DOHH2 (cell line): ENCODE data around the gene RNF224.

ENCODE experiments used
- H3F3A ChIP-seq: fragments of 200-600 bp; sonication (generic), shearing (Covaris generic); 2 replicates; pipeline ENCODE4 v1.6.0; 2016; ENCODE audit warnings: antibody characterized with exemption, mild to moderate bottlenecking; ENCODE audit not compliant: control insufficient read depth, insufficient read depth
- H3K27ac ChIP-seq: fragments of 200-600 bp; sonication (generic); 2 replicates; pipeline ENCODE4 v1.5.1; 2014; ENCODE audit warnings: low read depth, mild to moderate bottlenecking, low read length, moderate library complexity
- H3K27me3 ChIP-seq: fragments of 200-600 bp; sonication (generic); 2 replicates; pipeline ENCODE4 v1.6.1; 2014; ENCODE audit warnings: mild to moderate bottlenecking, low read length, mixed read lengths; ENCODE audit not compliant: control insufficient read depth
- H3K36me3 ChIP-seq: fragments of 200-600 bp; sonication (generic); 2 replicates; pipeline ENCODE4 v1.6.1; 2014; ENCODE audit warnings: mild to moderate bottlenecking, low read length, moderate library complexity, mixed read lengths; ENCODE audit not compliant: control insufficient read depth
- H3K4me1 ChIP-seq: fragments of 200-600 bp; sonication (generic); 2 replicates; pipeline ENCODE4 v1.6.1; 2014; ENCODE audit warnings: mild to moderate bottlenecking, low read length, mixed read lengths; ENCODE audit not compliant: control insufficient read depth
- H3K4me2 ChIP-seq: fragments of 200-600 bp; sonication (generic); 2 replicates; pipeline ENCODE4 v1.6.0; 2014; ENCODE audit warnings: mild to moderate bottlenecking, low read length, moderate library complexity
- H3K4me3 ChIP-seq: fragments of 200-600 bp; sonication (generic); 2 replicates; pipeline ENCODE4 v1.5.1; 2014; ENCODE audit warnings: mild to moderate bottlenecking, low read length, mixed read lengths
- H3K79me2 ChIP-seq: fragments of 200-600 bp; sonication (generic); 2 replicates; pipeline ENCODE4 v1.6.1; 2014; ENCODE audit warnings: mild to moderate bottlenecking, low read length, mixed read lengths; ENCODE audit not compliant: control insufficient read depth
- H3K9me2 ChIP-seq: fragments of 200-600 bp; sonication (generic); replicated peaks from 2 replicates; pipeline ENCODE4 v1.6.1; 2014; ENCODE audit warnings: mild to moderate bottlenecking, low read length, mixed read lengths; ENCODE audit not compliant: control insufficient read depth
- H3K9me3 ChIP-seq: fragments of 200-600 bp; sonication (generic); 2 replicates; pipeline ENCODE4 v1.6.1; 2014; ENCODE audit warnings: antibody characterized with exemption, low read length, mixed read lengths; ENCODE audit not compliant: control insufficient read depth, insufficient read depth
- H4K20me1 ChIP-seq: fragments of 200-600 bp; sonication (generic); 2 replicates; pipeline ENCODE4 v1.6.0; 2014; ENCODE audit warnings: low read depth, mild to moderate bottlenecking, antibody characterized with exemption, low read length, moderate library complexity; ENCODE audit not compliant: control insufficient read depth, insufficient read depth
- EZH2phosphoT487 ChIP-seq: fragments of 200-600 bp; sonication (generic); IDR thresholded peaks from 2 replicates; pipeline ENCODE4 v1.6.1; 2017; ENCODE audit warnings: borderline replicate concordance, mild to moderate bottlenecking, antibody characterized with exemption, low read length, moderate library complexity, mixed read lengths
- TF ChIP-seq, protein P1 (sequence below): fragments of 200-600 bp; sonication (generic); IDR thresholded peaks from one replicate; pipeline ENCODE4 v1.5.1; 2014; ENCODE audit warnings: antibody characterized with exemption, mild to moderate bottlenecking, low read depth, low read length; ENCODE audit not compliant: poor library complexity, severe bottlenecking

RNF224 gene

DNA sequence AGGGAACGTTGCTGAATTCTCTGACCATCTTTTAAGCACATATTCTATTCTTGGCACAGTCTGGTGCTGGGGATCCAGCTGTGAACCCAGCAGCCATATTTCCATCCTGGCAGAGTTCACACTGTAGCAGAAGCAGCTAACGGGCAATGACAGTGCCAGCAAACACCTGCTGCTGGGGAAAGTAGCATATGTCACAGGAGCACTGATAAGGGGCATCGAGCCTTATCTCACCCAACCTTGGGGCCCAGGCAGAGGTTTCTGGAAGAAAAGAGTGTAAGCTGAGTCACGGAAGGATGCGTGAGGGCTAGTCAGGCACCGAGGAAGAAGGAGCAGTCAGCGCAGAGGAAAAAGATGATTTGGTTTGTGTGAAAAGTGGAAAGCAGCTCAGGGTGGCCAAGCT, 20.7 kb upstream of the RNF224 start:
- TF ChIP-seq EZH2phosphoT487, result no peak
- TF ChIP-seq, protein P1, sequence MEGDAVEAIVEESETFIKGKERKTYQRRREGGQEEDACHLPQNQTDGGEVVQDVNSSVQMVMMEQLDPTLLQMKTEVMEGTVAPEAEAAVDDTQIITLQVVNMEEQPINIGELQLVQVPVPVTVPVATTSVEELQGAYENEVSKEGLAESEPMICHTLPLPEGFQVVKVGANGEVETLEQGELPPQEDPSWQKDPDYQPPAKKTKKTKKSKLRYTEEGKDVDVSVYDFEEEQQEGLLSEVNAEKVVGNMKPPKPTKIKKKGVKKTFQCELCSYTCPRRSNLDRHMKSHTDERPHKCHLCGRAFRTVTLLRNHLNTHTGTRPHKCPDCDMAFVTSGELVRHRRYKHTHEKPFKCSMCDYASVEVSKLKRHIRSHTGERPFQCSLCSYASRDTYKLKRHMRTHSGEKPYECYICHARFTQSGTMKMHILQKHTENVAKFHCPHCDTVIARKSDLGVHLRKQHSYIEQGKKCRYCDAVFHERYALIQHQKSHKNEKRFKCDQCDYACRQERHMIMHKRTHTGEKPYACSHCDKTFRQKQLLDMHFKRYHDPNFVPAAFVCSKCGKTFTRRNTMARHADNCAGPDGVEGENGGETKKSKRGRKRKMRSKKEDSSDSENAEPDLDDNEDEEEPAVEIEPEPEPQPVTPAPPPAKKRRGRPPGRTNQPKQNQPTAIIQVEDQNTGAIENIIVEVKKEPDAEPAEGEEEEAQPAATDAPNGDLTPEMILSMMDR, result no peak
- Histone ChIP-seq H3K79me2 (peaks cover 69% of the 10 kb centered on the region), H3K4me1 (peaks cover 46% of the 10 kb centered on the region), H3K27me3 (no peaks in the 10 kb centered on the region), H3K4me3 (peak overlapping the region; percentile 99), H3K9me3 (no peaks in the 10 kb centered on the region), H3K9me2 (no peaks in the 10 kb centered on the region), H3F3A (peaks cover 6% of the 10 kb centered on the region), H3K36me3 (peaks cover 40% of the 10 kb centered on the region), H3K4me2 (peak overlapping the region; percentile 92), H4K20me1 (peaks cover 5% of the 10 kb centered on the region; the same call in 1 of the 2 replicates), H3K27ac (no peak overlapping the region)

DNA sequence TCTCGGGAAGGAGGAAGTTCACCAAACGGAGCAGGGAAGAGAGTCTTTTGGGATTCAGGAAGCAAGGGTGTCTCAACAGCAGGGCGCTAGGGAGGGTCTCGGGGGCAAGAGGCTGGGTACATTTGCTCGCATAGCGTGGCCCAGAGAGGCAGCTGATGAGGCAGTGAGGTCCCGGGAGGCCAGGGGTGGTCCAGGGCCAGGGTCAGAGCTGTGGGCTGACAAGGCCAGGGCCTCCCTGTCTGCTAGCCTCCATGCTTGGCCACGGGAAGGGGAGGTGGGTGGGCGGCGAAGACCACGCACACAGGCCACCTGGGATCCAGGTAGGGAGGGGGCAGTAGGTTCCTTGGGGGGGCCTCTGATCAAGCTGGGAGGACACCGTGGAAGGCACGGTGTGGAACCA, 15.8 kb upstream of the RNF224 start:
- Histone ChIP-seq H3K36me3 (peaks cover 48% of the 10 kb centered on the region), H4K20me1 (no peaks in the 10 kb centered on the region), H3F3A (no peaks in the 10 kb centered on the region)

DNA sequence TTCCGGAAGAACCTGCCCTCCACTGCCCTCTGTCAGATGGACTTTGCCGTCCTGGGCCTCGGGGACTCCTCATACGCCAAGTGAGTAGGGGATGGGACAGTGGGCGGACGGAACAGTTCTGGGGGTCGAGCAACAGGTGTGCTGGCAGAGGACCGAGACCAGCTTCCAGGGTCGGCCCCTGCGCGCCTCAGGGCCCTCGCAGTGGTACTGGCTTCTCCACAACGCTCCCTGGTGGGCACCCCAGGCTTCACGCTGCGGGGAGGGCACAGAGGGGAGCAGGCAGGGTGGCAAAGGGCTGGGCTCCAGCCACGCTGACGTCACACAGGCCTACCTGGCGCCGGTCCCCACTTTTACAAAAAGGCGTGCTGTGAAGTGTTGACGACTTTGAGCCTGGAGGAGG, 14.8 kb upstream of the RNF224 start:
- Histone ChIP-seq H3K27me3 (no peaks in the 10 kb centered on the region), H3K4me3 (no peak overlapping the region), H3K27ac (no peak overlapping the region), H3K4me1 (no peaks in the 10 kb centered on the region), H3K36me3 (peaks cover 43% of the 10 kb centered on the region), H4K20me1 (no peaks in the 10 kb centered on the region), H3F3A (no peaks in the 10 kb centered on the region), H3K79me2 (peaks cover 9% of the 10 kb centered on the region), H3K9me3 (no peaks in the 10 kb centered on the region), H3K4me2 (no peak overlapping the region), H3K9me2 (no peaks in the 10 kb centered on the region)
- TF ChIP-seq EZH2phosphoT487, result no peak
- TF ChIP-seq, protein P1, result peak; percentile 14

More for the DNA sequence above, 15.8 kb upstream of the RNF224 start:
- H3K4me2 ChIP-seq, result no peak overlapping the region
- no peaks in the 10 kb centered on the region for H3K9me2 ChIP-seq
- H3K4me1 ChIP-seq, result peaks cover 10% of the 10 kb centered on the region
- no peaks in the 10 kb centered on the region for H3K27me3 ChIP-seq
- no peak for TF ChIP-seq EZH2phosphoT487
- TF ChIP-seq, protein P1, result no peak
- H3K27ac ChIP-seq, result no peak overlapping the region
- H3K9me3 ChIP-seq, result no peaks in the 10 kb centered on the region
- H3K4me3 ChIP-seq, result no peak overlapping the region
- H3K79me2 ChIP-seq, result peaks cover 19% of the 10 kb centered on the region
